CD14-positive monocyte (primary cell): ENCODE measurements around the gene TTBK1. TPM values are rescaled to one million over a fixed set of nuclear protein-coding genes. Genes with fewer than 3 reads are reported as not detected.

Source experiments
- DNase-seq, 3 donors: peaks; one replicate each; pipeline ENCODE4 v3.0.0-alpha.2; 2011 to 2022
- H2AFZ ChIP-seq: 2 replicates; pipeline ENCODE4 v1.6.0; 2012; ENCODE audit warnings: mild to moderate bottlenecking, low read depth, low read length, inconsistent platforms; ENCODE audit not compliant: insufficient read depth, poor library complexity, severe bottlenecking
- H3K27ac ChIP-seq, 2 donors: 1 replicate in 1 of 2; 2 replicates in 1 of 2; pipeline ENCODE4 v1.5.1; 2012 to 2013; ENCODE audit warnings: low read length in 2 of 2, control low read depth in 1 of 2, inconsistent platforms in 1 of 2, low read depth in 1 of 2, mild to moderate bottlenecking in 1 of 2
- H3K27me3 ChIP-seq, 2 donors: one replicate each; pipeline versions ENCODE4 v1.6.0 to v1.6.1; 2011 to 2013; ENCODE audit warnings: low read length in 2 of 2; ENCODE audit not compliant: control insufficient read depth in 2 of 2, insufficient read depth in 2 of 2
- H3K36me3 ChIP-seq, 2 donors: replicated peaks in 1 of 2; 1 replicate in 1 of 2; 2 replicates in 1 of 2; pipeline versions ENCODE4 v1.5.1 to v1.6.1; 2012 to 2013; ENCODE audit warnings: low read length in 2 of 2, control low read depth in 1 of 2, inconsistent platforms in 1 of 2, mild to moderate bottlenecking in 1 of 2; ENCODE audit not compliant: insufficient read depth in 2 of 2, control insufficient read depth in 1 of 2
- H3K4me1 ChIP-seq, 2 donors: 1 replicate in 1 of 2; 2 replicates in 1 of 2; pipeline versions ENCODE4 v1.5.1 to v1.6.1; 2012 to 2013; ENCODE audit warnings: low read length in 2 of 2, control low read depth in 1 of 2, inconsistent platforms in 1 of 2, mild to moderate bottlenecking in 1 of 2, moderate library complexity in 1 of 2; ENCODE audit not compliant: insufficient read depth in 2 of 2, control insufficient read depth in 1 of 2
- H3K4me2 ChIP-seq: replicated peaks from 2 replicates; pipeline ENCODE3; 2012; ENCODE audit warnings: low read length, moderate library complexity, mild to moderate bottlenecking; ENCODE audit not compliant: poor library complexity, severe bottlenecking; ENCODE audit errors: extremely low read depth
- H3K4me3 ChIP-seq, 3 experiments: fragments of 200-600 bp in 1 of 3; sonication (generic) in 1 of 3; replicated peaks in 1 of 3; 1 replicate in 2 of 3; 2 replicates in 1 of 3; pipeline ENCODE4 v1.5.1; 2011 to 2013; ENCODE audit warnings: low read length in 3 of 3, mild to moderate bottlenecking in 3 of 3, control low read depth in 2 of 3, low read depth in 2 of 3, inconsistent platforms in 1 of 3, moderate library complexity in 1 of 3
- H3K79me2 ChIP-seq: 2 replicates; pipeline ENCODE4 v1.6.0; 2012; ENCODE audit warnings: mild to moderate bottlenecking, control low read depth, inconsistent platforms, low read length, moderate library complexity; ENCODE audit not compliant: insufficient read depth
- H3K9ac ChIP-seq: 2 replicates; pipeline ENCODE4 v1.6.0; 2017; ENCODE audit warnings: low read length, mild to moderate bottlenecking; ENCODE audit not compliant: insufficient read depth, poor library complexity, severe bottlenecking
- H3K9me3 ChIP-seq, 2 donors: replicated peaks in 1 of 2; 1 replicate in 1 of 2; 2 replicates in 1 of 2; pipeline versions ENCODE4 v1.5.1 to v1.6.1; 2012 to 2013; ENCODE audit warnings: low read length in 2 of 2, control low read depth in 1 of 2; ENCODE audit not compliant: control insufficient read depth in 1 of 2, insufficient read depth in 1 of 2
- H4K20me1 ChIP-seq: 2 replicates; pipeline ENCODE4 v1.6.0; 2012; ENCODE audit warnings: mild to moderate bottlenecking, low read length, control low read depth, moderate library complexity; ENCODE audit not compliant: insufficient read depth
- H3K27ac Mint-ChIP-seq, 7 donors: one replicate each; pipeline ENCODE4 v1.8.0; 2020; ENCODE audit warnings: mild to moderate bottlenecking in 7 of 7, mixed read lengths in 7 of 7, moderate library complexity in 6 of 7, inconsistent platforms in 2 of 7
- H3K27me3 Mint-ChIP-seq, 3 donors: one replicate each; pipeline ENCODE4 v1.8.0; 2021 to 2022; ENCODE audit warnings: low read depth in 3 of 3, mild to moderate bottlenecking in 3 of 3, mixed read lengths in 3 of 3, moderate library complexity in 3 of 3, inconsistent platforms in 1 of 3
- H3K36me3 Mint-ChIP-seq, 2 donors: one replicate each; pipeline ENCODE4 v1.8.0; 2020; ENCODE audit warnings: mixed read lengths in 2 of 2, inconsistent platforms in 1 of 2, mild to moderate bottlenecking in 1 of 2
- H3K4me1 Mint-ChIP-seq: one replicate; pipeline ENCODE4 v1.8.0; 2020; ENCODE audit warnings: mild to moderate bottlenecking, mixed read lengths
- H3K4me3 Mint-ChIP-seq, 2 donors: one replicate each; pipeline ENCODE4 v1.8.0; 2020; ENCODE audit warnings: mild to moderate bottlenecking in 2 of 2, mixed read lengths in 2 of 2, moderate library complexity in 1 of 2
- H3K9me3 Mint-ChIP-seq, 7 donors: one replicate each; pipeline ENCODE4 v1.8.0; 2020 to 2022; ENCODE audit warnings: mixed read lengths in 7 of 7, mild to moderate bottlenecking in 6 of 7, moderate library complexity in 6 of 7, inconsistent platforms in 2 of 7
- WGBS: methylation state at CpG from one replicate; pipeline ENCODE4 v1.1.5; 2013; ENCODE audit warnings: missing lambda C conversion rate; ENCODE audit not compliant: insufficient coverage; 5-methylcytosine and 5-hydroxymethylcytosine counted together
- intact Hi-C, 2 donors: fragments of 100-400 bp; cut with micrococcal nuclease; formaldehyde crosslinking; loops; one replicate each; pipeline versions ENCODE4 v1.15.0 to v1.15.1; 2023
- polyA plus RNA-seq, 3 donors: library from polyadenylated mRNA; depleted of rRNA in 1 of 3; unstranded in 2 of 3; stranded (reverse) in 1 of 3; fragments of 300-500 nt in 2 of 3; fragments of >200 nt in 1 of 3; fragmentation: Illumina TruSeq in 2 of 3; gene quantifications; 1 replicate in 2 of 3; 2 replicates in 1 of 3; pipeline ENCODE4 v1.2.3, GENCODE V29; 2012 to 2021
- TF ChIP-seq, protein P1 (sequence below): fragments of 200-600 bp; IDR thresholded peaks from one replicate; pipeline ENCODE4 v1.8.0; 2022; ENCODE audit warnings: antibody characterized with exemption, mild to moderate bottlenecking

TTBK1 gene
- polyA plus RNA-seq, 3 donors: not detected

DNA sequence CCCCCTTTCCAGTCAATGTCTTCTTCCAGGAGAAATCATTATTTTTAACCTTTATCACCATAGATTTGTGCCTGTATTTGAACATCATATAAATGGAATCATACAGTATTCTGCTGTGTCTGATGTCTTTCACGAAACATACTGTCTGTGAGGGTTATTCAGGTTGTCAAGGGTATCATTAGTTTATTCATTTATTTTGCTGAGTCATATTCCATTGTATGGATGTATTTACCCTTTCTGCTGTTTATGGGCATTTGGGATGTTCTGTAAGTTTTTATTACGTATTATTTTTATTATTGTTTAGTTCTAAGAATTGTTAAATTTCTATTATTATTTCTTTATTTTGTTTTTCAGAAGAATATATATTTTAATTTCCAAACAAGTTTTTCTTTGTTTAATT lies 36.0 kb upstream of the TTBK1 start:
- H3K4me1 Mint-ChIP-seq: no peaks in the 10 kb centered on the region
- H3K79me2 ChIP-seq: no peaks in the 10 kb centered on the region
- no peak overlapping the region for H3K9ac ChIP-seq
- no peak overlapping the region for H2AFZ ChIP-seq
- H3K27me3 ChIP-seq: no peaks in the 10 kb centered on the region
- no peak overlapping the region for H3K27ac ChIP-seq
- DNase-seq: no peak
- peaks cover 0 to 2% (median 0%) of the 10 kb centered on the region in 7 donors for H3K9me3 Mint-ChIP-seq
- H3K36me3 ChIP-seq: peaks cover 16 to 30% of the 10 kb centered on the region in 2 donors
- no peak overlapping the region for H3K4me2 ChIP-seq
- H3K36me3 Mint-ChIP-seq: peaks cover 35 to 36% of the 10 kb centered on the region in 2 donors
- TF ChIP-seq, protein P1, sequence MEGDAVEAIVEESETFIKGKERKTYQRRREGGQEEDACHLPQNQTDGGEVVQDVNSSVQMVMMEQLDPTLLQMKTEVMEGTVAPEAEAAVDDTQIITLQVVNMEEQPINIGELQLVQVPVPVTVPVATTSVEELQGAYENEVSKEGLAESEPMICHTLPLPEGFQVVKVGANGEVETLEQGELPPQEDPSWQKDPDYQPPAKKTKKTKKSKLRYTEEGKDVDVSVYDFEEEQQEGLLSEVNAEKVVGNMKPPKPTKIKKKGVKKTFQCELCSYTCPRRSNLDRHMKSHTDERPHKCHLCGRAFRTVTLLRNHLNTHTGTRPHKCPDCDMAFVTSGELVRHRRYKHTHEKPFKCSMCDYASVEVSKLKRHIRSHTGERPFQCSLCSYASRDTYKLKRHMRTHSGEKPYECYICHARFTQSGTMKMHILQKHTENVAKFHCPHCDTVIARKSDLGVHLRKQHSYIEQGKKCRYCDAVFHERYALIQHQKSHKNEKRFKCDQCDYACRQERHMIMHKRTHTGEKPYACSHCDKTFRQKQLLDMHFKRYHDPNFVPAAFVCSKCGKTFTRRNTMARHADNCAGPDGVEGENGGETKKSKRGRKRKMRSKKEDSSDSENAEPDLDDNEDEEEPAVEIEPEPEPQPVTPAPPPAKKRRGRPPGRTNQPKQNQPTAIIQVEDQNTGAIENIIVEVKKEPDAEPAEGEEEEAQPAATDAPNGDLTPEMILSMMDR: no peak
- no peaks in the 10 kb centered on the region for H3K4me1 ChIP-seq
- intact Hi-C loops: no loop called here
- H4K20me1 ChIP-seq: no peaks in the 10 kb centered on the region
- H3K9me3 ChIP-seq: no peaks in the 10 kb centered on the region
- H3K4me3 ChIP-seq: no peak overlapping the region
- WGBS: no CpG with 5 or more reads among the region's 2 CpGs
- H3K27me3 Mint-ChIP-seq: no peaks in the 10 kb centered on the region
- H3K4me3 Mint-ChIP-seq: no peak overlapping the region
- no peak overlapping the region for H3K27ac Mint-ChIP-seq

DNA sequence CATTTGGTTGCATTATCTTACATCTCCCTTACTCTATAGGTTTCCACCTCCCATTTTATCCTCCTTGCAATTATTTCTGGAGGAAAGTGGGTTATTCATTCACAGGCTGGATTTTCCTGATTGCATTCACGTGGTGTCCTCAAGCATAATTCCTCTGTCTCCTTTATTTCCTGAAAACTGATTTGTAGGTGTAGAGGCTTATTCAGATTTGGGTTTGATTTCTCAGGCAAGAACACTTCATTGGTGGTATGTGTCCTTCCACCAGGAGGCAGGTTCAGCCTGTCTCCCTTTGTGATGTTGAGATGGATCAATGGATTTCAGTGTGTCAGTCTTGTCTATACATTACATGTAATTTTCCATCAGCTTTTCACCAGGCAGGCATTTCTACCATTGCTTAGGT lies 31.3 kb upstream of the TTBK1 start:
- TF ChIP-seq, protein P1: no peak
- Histone ChIP-seq H4K20me1 (no peaks in the 10 kb centered on the region), H3K27me3 (no peaks in the 10 kb centered on the region), H3K4me1 (no peaks in the 10 kb centered on the region), H2AFZ (no peak overlapping the region), H3K9me3 (no peaks in the 10 kb centered on the region), H3K36me3 (peaks cover 30 to 40% of the 10 kb centered on the region in 2 donors), H3K9ac (no peak overlapping the region), H3K4me2 (no peak overlapping the region), H3K4me3 (no peak overlapping the region), H3K27ac (no peak overlapping the region), H3K79me2 (no peaks in the 10 kb centered on the region)
- no peak overlapping the region for H3K4me3 Mint-ChIP-seq
- intact Hi-C loops: no loop called here
- no CpG with 5 or more reads among the region's 1 CpG for whole genome bisulfite sequencing
- DNase-seq: no peak
- peaks cover 40 to 47% of the 10 kb centered on the region in 2 donors for H3K36me3 Mint-ChIP-seq
- no peaks in the 10 kb centered on the region for H3K4me1 Mint-ChIP-seq
- H3K27me3 Mint-ChIP-seq: no peaks in the 10 kb centered on the region
- peaks cover 0 to 2% (median 0%) of the 10 kb centered on the region in 7 donors for H3K9me3 Mint-ChIP-seq
- H3K27ac Mint-ChIP-seq: no peak overlapping the region
